HEK293 (cell line): ENCODE measurements around the gene EIF4E.

Experiments
- ZNF658 ChIP-seq: fragments of 450-650 bp; formaldehyde crosslinking; IDR thresholded peaks from 2 replicates; pipeline ENCODE4; 2016; ENCODE audit warnings: missing biosample characterization, missing genetic modification characterization
- TF ChIP-seq, protein P1 (sequence below): fragments of 450-650 bp; formaldehyde crosslinking; IDR thresholded peaks from 2 replicates; pipeline ENCODE4 v1.5.1; 2016; ENCODE audit warnings: missing biosample characterization, missing genetic modification characterization
- TF ChIP-seq, protein P2 (sequence below): fragments of 450-650 bp; formaldehyde crosslinking; IDR thresholded peaks from 2 replicates; pipeline ENCODE4 v1.5.1; 2016; ENCODE audit warnings: missing biosample characterization, missing genetic modification characterization
- TF ChIP-seq, protein P3 (sequence below): fragments of 450-650 bp; formaldehyde crosslinking; IDR thresholded peaks from 2 replicates; pipeline ENCODE4 v1.5.1; 2016; ENCODE audit warnings: missing biosample characterization, missing genetic modification characterization

DNA sequence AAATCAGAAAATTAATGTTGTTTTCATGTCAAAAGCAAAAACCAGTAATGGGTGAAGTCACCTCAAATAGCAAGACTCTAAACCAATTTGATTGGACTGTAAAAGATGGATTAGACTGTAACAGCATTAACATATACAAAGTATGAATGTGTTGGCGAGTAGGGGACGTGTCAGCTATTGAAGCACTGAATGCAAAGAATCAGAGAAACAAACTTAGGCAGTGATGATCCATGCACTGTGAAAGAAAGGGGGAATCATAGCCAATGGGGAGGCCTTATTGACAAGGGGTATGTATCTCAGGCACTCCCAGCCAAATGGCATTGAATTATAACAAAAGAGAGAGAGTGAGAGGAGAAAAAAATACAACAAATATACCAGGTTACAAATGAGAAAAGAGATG, 30.5 kb upstream of the EIF4E start:
- TF ChIP-seq, protein P1, sequence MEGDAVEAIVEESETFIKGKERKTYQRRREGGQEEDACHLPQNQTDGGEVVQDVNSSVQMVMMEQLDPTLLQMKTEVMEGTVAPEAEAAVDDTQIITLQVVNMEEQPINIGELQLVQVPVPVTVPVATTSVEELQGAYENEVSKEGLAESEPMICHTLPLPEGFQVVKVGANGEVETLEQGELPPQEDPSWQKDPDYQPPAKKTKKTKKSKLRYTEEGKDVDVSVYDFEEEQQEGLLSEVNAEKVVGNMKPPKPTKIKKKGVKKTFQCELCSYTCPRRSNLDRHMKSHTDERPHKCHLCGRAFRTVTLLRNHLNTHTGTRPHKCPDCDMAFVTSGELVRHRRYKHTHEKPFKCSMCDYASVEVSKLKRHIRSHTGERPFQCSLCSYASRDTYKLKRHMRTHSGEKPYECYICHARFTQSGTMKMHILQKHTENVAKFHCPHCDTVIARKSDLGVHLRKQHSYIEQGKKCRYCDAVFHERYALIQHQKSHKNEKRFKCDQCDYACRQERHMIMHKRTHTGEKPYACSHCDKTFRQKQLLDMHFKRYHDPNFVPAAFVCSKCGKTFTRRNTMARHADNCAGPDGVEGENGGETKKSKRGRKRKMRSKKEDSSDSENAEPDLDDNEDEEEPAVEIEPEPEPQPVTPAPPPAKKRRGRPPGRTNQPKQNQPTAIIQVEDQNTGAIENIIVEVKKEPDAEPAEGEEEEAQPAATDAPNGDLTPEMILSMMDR = no peak
- TF ChIP-seq, protein P2, sequence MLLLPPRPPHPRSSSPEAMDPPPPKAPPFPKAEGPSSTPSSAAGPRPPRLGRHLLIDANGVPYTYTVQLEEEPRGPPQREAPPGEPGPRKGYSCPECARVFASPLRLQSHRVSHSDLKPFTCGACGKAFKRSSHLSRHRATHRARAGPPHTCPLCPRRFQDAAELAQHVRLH (tag by site-specific recombination) = no peak
- no peak for TF ChIP-seq ZNF658 (tag by site-specific recombination)
- TF ChIP-seq, protein P3, sequence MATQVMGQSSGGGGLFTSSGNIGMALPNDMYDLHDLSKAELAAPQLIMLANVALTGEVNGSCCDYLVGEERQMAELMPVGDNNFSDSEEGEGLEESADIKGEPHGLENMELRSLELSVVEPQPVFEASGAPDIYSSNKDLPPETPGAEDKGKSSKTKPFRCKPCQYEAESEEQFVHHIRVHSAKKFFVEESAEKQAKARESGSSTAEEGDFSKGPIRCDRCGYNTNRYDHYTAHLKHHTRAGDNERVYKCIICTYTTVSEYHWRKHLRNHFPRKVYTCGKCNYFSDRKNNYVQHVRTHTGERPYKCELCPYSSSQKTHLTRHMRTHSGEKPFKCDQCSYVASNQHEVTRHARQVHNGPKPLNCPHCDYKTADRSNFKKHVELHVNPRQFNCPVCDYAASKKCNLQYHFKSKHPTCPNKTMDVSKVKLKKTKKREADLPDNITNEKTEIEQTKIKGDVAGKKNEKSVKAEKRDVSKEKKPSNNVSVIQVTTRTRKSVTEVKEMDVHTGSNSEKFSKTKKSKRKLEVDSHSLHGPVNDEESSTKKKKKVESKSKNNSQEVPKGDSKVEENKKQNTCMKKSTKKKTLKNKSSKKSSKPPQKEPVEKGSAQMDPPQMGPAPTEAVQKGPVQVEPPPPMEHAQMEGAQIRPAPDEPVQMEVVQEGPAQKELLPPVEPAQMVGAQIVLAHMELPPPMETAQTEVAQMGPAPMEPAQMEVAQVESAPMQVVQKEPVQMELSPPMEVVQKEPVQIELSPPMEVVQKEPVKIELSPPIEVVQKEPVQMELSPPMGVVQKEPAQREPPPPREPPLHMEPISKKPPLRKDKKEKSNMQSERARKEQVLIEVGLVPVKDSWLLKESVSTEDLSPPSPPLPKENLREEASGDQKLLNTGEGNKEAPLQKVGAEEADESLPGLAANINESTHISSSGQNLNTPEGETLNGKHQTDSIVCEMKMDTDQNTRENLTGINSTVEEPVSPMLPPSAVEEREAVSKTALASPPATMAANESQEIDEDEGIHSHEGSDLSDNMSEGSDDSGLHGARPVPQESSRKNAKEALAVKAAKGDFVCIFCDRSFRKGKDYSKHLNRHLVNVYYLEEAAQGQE (tag by site-specific recombination) = no peak
